HT-29 (cell line): ENCODE data around the gene SAMD10. TPM values are rescaled to one million over a fixed set of nuclear protein-coding genes. Genes with fewer than 3 reads are reported as not detected.
"Not testable (repeated sequence)": the region's sequence is repeated elsewhere in the genome, so short reads cannot be mapped to it uniquely, and the experiment has no call there.

Experiments used
- DNase-seq: peaks from one replicate; pipeline ENCODE4 v3.0.0-alpha.2; 2015; ENCODE audit warnings: low spot score
- total RNA-seq: library from RNA; depleted of rRNA; stranded (reverse); fragments of >200 nt; shearing (Covaris generic); gene quantifications from 2 replicates; pipeline ENCODE4 v1.2.3, GENCODE V29; 2014

Gene SAMD10
- total RNA-seq, 1 experiment from 2014 or later: 51.9 TPM

DNA sequence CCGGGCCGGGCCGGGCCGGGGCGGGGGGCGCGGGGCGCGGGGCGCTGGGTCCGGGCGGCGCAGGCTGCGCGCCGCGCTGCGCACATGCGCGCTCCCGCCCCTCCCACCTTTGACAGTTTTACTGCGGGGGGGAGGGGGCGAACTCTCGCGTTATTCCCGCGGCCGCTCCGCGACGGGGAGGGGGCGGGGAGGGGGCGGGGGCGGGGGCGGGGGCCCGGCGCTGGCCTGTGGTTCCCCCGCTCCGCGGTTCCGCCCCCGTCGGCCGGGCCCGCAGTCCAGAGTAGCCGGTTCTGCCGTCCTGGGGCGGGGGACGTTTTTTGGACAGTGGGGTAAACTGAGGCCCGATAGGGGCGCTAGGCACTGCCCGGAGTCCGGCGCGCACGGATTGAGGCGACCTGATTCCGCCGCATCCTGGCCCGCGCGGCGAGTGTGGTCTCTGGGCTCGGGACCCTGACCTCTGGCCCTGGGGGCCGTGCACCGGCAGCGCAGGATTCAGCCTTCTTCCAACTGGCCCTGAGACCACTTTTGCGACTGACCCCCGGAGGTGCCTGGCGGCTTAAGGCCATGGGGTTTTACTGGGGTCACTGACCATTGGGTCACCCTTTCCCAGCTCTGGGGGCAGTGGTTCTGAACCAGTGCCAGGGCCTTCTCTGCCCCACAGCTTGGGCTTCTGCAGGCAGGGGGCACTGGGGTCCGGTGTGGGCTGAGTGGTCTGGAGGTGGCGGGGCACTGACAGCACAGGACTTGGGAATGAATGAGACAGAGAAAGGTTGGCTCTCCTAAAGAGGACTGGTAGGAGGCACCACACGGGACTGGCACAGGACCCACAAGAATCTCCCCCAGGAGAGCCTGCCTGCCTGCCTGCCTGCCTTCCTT is 9.4 kb downstream of the SAMD10 start, which contains the start of gene ZNF512B:
ZNF512B (minus strand) TSS at position 93 of the 876 bp plus-strand sequence. CDS start 1,980 bp downstream, outside the sequence.
- DNase-seq: no peak

DNA sequence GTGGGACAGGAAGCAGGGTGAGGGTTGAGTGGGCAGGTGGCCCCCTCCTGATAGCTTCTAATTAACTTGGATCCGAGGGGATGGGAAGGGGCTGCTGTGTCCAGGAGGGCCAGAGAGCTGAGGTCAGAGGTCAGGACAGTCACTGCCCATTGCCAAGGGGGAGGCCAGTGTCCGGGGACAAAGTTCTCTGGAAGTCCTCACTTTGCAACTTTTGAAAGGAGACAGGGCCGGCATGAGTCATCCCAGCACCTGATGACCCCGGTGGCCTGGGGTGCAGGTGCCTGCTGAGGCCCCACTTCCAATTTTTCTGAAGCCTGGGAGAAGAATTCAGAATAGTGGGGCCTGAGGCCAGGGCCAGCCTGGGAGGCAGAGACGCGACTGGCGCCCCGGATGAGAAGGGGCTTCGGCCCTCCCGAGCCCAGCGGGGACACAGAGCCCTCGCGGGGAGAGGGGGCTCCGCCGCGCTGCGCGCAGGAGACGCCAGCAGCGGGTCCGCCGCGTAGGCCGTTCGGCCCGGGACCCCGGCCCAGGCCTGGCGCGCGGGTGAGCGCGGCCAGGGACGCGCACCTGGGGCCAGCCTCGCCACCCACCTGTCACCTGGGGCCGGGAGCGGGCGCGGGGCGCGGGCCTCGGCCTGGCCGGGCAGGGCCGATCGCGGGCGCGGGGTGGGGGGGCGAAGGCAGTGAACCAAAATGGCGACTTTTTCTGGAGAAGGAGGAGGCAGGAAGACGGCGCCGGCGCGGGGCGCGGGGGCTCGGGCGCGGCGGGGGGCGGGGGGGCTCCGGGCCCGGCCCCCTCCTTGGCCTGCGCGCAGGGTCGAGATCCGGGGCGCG is 10.3 kb downstream of the SAMD10 start:
- no peak for DNase-seq

- DNase-seq: no peak
Measured at GRCh38 chr20:63968136-63968927, 11.1 kb downstream of the SAMD10 start.

DNA sequence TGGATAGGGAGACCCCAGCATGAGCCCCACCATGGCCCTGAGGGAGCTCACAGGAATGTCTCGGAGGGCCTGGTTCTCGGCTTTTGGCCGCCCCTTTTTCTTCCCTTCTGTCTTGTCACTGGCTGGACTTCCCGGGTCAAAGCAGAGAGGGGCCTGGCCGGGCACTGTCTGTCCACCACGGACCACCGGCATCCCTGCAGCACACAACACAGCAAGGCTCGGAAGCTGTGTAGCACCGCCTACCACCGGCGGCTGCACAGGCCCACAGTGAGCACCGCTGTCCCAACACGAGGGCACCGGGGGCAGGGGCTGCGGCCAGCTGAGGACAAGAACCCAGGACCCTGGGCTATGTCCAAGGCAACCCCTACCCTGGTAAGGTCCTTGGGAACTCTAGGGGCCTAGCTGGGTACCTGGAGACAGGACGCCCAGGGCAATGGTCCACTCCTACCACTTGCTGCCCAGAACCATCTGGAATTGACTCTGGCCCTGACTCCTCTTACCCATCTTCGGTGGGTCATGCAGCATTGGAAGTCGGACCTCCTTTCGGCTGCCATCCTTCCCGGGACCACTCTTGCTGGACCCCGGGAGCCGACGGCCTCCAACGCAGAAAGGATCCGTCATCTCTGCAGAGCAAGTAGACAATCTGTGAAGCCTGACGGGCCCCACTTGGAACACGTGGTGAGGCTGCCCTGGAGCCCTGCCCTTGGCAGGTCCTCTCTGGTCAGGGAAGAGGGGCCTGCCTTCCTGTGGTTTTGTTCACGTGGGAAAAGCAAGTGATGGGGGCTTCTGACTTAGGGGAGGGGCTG is 11.9 kb downstream of the SAMD10 start:
- DNase-seq: no peak

GRCh38 chr20:63966944-63967322 is 12.5 kb downstream of the SAMD10 start:
- DNase-seq: no peak

GRCh38 chr20:63966172-63966943 is 13.1 kb downstream of the SAMD10 start:
- DNase-seq: no peak

DNA sequence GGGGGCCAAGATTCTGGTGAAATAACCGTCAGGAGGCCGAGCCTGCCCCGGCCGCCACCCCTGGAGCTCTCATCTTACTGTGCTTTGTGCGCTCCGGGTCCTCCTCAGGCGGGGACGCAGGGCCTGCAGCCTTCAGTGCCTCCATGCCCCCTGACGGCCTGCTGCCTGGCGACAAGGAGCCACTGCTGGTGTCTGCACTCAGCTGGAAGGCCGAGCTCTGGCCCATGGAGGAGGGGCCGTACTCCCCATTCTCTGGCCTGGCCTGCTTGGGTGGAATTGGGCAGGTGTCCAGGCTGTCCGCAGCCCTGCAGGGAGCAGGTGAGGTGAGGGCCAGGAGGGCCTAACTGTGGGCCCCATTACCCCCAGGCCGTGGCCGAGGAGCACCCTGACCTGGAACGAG is 15.0 kb downstream of the SAMD10 start:
- no peak for DNase-seq

- DNase-seq: no peak
Measured at GRCh38 chr20:63963784-63964301, 15.6 kb downstream of the SAMD10 start.

DNA sequence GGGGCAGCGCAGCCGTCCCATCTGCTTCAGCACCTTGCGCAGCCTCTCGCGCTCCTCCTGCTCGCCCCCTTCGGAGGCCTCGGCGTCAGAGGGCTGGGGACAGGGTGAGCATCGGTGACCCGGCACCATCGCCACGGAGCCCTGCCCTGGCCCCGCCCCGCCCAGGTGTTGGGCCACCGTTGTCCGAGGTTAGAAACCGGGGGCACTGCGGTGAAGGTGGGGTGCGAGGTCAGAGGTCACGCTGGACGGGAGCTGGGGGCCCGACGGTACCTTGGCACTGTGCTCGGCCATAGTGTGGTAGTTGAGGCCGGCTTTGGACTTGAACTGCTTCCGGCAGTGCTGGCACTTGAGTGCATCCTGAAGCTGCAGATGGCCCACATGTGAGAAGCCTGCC is 16.1 kb downstream of the SAMD10 start:
- no peak for DNase-seq

DNA sequence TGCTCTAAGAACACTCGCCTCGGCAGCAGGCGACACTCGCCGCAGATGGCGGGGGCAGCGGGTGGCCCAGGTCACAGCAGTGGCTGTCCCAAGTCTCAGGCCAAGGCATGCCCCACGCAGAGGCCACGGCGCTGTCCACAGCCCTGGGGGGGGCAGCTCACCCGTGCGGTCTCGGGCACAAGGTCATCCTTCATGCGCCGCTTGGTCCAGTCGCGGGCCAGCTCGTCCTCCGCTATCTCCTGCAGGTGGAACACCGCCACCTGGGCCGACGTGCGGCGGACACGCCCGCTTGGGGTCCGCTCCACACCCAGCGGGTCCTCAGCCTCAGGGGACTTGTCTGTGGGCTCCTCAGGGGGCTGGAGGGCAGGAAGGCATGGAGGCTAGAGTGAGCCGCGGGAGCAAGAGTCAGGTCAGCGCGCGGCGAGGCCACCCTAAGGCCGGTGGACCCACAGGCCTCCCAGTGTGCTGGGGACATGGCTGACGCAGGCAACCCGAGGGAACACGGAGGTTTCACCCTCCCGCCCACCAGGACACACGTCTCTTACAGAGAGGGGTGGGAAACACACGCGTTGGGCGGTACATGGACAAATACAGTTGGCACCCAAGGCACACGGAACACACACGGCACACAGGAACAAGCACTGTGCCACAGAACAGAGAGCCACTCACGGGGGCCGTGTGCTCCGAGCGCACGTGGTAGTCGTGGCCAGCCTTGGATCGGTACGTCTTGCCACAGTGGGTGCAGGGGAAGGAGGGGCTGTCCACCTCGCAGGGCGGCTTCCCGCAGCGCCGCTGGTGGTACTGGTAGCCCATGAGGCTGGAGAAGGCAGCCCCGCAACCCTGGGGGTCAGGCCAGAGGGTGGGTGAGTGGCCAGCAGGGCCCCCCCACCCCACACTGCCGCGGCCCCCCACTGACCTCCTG is 16.8 kb downstream of the SAMD10 start:
- no peak for DNase-seq

DNA sequence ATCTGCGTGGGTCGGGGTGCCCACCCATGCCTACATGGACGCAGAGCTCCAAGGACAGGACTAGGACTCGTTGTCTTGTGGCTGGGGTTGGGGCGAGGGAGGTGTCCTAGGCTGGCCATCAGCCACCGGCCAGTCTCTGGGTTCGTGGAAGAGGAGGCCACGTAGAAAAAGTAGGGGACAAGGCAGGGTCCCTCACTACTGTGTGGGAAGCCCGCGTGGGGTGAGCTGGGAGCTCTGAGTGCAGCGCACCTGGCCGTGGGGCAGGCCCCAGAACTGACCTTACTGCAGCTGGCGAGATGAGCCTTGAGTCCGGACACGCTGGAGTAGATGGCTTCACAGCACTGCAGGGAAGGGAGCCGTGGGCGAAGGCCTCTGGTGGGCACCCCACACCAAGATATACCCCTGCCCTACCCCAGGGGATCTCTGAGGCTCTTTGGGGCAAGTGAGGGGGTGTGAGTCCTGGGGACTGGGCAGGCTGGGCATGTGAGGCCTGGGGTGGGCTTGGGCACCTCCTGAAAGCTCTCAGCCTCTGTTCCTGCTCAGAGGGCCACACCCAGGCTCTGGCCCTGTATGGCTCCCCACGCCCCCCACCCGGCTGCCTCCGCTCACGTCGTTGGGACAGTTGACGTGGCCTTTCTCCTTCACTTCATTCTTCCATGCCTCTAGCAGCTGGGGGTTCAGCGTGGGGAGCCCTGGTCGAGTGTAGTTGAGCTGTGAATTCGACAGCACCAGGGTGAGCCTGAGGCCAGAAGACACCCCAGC is 17.6 kb downstream of the SAMD10 start:
- DNase-seq: no peak

DNA sequence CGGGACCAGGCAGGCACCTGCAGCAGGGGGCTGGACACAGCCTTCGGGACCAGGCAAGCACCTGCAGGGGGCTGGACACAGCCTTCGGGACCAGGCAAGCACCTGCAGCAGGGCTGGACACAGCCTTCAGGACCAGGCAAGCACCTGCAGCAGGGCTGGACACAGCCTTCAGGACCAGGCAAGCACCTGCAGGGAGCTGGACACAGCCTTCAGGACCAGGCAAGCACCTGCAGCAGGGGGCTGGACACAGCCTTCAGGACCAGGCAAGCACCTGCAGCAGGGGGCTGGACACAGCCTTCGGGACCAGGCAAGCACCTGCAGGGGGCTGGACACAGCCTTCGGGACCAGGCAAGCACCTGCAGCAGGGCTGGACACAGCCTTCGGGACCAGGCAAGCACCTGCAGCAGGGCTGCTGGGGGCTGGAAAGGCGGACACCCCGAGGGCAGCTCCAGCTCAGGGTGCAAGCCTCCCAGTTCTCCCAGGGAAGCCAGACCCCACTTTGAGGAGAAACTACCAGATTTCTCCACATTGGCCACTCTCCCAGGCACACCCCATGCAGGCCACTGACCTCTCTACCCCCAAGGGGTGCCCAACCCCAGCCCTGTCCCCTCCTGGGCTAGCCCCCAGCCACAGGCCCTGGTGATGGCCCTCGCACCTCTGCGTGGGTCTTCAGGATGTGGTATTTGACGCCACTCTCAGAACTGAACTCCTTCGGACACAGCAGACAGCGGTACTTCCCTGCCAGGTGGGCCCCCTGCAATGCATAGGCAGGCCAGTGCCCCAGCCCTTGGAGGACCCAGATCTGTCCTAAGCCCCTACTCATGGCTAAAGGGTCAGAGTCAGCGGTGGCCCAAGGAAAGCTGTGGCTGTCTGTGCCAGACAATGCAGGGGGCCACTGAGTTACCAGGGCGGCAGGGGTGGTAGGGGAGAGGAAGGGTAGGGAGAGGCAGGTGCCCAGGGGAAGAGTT is 18.5 kb downstream of the SAMD10 start:
- not testable (repeated sequence) for DNase-seq

DNA sequence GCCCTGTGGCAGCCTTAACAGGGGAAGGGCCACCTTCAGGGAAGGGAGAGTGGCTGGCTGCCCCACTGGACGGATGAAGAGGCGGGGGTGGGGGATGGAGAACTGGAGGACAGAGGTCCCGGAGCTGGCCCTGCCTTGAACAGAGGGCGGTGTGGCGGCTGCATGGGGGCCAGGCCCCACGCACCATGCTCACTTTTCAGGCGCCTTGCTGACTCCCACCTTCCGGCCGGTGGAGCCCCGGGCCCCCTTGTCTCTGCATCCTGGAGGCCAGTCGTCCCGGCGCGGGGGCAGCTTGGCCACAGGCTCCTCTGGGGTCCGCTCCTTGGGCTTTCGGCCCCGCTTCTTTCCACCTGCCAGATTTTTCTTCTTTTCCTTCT is 19.8 kb downstream of the SAMD10 start:
- no peak for DNase-seq

GRCh38 chr20:63958964-63959698 is 20.3 kb downstream of the SAMD10 start:
- DNase-seq: no peak

GRCh38 chr20:63958471-63958870 is 21.0 kb downstream of the SAMD10 start:
- DNase-seq: no peak
